ENCODE results near the gene SKAP1.

The SKAP1 gene

DNA sequence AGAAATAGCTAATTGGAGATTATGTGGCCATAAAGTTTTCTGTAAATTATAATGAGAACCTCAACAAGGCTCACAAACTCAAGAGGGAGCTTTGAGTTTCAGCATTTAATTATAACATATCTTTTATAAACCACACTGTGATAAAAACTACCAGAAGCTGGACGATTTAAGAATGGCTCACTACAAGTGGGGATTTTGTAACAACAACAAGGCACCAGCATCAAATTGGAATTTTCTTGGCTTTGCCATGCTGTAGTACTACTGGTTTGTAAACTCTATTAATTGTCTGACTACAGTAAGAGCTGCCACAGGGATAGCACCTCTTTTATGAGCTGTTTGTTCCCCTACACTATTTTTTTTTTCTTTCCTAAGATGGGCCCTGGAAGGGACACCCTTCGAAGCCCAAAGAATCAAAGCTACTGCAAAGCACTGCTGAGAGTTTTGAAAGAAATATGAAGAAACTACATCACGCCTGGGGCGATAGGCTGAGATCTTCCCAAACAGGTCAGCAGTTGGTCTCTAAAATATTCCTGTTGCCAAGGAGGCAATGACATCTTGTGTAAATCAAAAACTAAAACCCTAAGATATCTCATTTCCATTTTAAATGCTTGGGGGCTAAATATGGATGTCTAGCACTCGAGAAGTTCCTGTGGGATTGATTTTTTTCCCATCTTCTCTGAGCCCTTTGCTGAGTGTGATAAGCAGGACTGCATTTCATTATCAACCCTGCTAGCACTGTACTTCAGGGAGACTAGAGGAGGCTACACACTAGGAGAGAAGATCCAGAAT, 40.9 kb downstream of the SKAP1 start:
- TF ChIP-seq, protein P1, sequence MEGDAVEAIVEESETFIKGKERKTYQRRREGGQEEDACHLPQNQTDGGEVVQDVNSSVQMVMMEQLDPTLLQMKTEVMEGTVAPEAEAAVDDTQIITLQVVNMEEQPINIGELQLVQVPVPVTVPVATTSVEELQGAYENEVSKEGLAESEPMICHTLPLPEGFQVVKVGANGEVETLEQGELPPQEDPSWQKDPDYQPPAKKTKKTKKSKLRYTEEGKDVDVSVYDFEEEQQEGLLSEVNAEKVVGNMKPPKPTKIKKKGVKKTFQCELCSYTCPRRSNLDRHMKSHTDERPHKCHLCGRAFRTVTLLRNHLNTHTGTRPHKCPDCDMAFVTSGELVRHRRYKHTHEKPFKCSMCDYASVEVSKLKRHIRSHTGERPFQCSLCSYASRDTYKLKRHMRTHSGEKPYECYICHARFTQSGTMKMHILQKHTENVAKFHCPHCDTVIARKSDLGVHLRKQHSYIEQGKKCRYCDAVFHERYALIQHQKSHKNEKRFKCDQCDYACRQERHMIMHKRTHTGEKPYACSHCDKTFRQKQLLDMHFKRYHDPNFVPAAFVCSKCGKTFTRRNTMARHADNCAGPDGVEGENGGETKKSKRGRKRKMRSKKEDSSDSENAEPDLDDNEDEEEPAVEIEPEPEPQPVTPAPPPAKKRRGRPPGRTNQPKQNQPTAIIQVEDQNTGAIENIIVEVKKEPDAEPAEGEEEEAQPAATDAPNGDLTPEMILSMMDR (IDR thresholded peaks at IDR 0.05): no peak
- no peak for TF ChIP-seq ZFX (IDR thresholded peaks at IDR 0.05; ENCODE audit: borderline replicate concordance)
- H3K27ac ChIP-seq: no peak overlapping the region

DNA sequence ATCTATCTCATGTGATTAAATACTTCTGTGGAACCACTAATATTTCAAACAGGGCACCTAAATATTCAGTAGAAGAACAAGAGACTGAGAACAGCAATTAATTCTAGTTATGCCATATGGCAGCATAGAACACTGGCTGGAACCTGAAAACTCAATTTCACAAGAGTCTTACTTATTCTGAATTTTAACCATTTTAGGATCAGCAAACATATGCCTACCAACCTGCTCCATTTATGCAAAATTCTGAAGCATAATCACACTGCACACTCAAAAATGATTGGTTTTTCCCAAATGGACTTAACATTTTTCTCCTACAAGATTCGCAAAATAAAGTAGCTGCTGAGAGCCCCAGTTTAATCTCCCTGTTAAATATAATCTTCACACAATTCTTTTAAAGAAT, 43.2 kb downstream of the SKAP1 start:
- no peak overlapping the region for H3K27ac ChIP-seq

DNA sequence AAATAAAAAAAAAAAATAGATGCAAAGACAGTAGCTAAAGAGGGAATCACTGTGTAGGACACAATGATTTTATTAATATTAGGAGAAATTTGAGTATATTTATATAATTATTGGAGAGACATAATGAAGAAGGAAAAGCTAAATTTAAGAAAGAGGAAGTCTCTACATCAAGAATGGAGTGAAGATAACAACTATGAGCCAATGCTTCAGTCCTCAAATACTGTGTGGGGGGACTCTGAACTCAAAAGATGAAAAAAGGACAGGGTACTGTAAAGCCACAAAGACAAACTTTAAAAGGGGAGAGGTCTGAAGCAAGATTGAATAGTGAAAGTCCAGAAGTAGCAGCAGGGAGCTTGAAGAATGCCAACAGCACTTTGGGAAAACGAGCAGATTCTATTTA, 44.7 kb downstream of the SKAP1 start:
- TF ChIP-seq ZFX (IDR thresholded peaks at IDR 0.05; ENCODE audit: borderline replicate concordance): no peak
- TF ChIP-seq, protein P1 (IDR thresholded peaks at IDR 0.05): no peak
- no peak overlapping the region for H3K27ac ChIP-seq

More for the DNA sequence above, 43.2 kb downstream of the SKAP1 start:
- TF ChIP-seq, protein P1 (IDR thresholded peaks at IDR 0.05): no peak
- no peak for TF ChIP-seq ZFX (IDR thresholded peaks at IDR 0.05; ENCODE audit: borderline replicate concordance)

DNA sequence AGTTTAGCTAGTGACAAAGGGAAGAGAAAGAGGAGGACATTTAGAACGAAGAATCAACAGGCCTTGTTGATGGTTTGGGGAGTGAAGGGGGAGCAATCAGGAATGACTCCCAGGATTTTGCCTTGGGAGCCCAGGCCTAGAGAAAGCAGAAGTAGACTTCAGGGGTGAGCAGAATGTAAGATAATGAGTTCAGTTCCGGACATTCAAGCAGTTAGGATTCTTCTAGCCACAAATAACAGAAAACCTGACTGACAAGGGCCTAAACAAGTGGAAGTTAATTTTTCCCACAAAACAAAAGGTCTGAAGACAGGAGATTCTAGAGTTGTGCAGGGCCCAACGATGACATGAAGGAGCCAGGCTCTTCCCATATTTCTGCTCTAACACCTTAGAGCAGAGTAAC, 45.9 kb downstream of the SKAP1 start:
- H3K27ac ChIP-seq: no peak overlapping the region
- TF ChIP-seq ZFX (IDR thresholded peaks at IDR 0.05; ENCODE audit: borderline replicate concordance): no peak
- TF ChIP-seq, protein P1 (IDR thresholded peaks at IDR 0.05): no peak

DNA sequence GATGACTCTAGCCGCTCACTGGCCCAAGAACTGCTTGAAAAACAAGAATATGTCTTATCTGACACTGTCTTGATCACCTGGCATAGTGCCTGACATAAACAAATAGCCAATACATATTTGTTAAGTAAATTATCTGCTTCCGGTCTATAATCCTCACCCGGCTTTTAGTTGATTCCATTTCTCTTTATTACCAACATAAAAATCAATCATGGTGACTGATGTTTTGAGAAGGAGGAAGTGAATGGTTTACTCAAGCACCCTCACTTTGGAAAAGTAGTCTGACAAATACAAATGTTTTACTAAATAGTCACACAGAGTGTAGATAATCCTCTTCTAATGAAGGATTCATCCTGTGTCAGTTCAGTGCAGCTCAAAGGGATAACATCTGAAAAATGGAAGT, 47.0 kb downstream of the SKAP1 start:
- TF ChIP-seq ZFX (IDR thresholded peaks at IDR 0.05; ENCODE audit: borderline replicate concordance): no peak
- TF ChIP-seq, protein P1 (IDR thresholded peaks at IDR 0.05): no peak
- no peak overlapping the region for H3K27ac ChIP-seq

DNA sequence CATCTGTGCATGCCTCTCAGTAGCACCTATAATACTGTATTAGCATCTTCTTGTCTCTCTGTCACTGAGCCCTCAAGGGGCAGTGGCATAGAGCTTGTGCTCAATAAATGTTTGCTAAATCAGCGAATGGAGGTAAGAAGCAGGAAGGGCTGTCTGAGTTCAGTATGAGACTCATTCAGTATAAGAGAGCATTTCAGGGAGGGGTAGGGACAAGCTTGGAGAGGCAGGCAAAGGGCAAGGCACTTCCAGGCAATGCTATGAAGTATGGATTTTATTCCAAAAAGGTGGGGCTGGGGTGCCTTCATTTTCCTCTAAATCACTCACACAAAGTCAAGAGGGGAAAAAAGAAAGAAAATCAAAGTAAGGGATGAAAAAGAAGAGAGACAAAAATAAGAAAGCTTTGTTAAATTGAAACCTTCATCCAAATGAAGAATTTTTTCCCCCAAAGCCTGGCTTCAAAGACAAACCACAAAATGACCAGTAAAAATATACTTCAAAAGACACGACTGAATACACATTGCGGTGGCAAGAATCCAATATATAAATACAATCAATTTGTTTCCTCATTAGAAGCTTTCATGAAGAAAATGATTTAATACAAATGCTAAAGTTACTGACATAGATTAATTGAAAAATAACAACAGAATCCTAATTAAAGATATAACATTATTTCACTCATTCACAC, 51.2 kb downstream of the SKAP1 start:
- H3K27ac ChIP-seq: no peak overlapping the region
- TF ChIP-seq ZFX (IDR thresholded peaks at IDR 0.05; ENCODE audit: borderline replicate concordance): no peak
- TF ChIP-seq, protein P1 (IDR thresholded peaks at IDR 0.05): no peak

DNA sequence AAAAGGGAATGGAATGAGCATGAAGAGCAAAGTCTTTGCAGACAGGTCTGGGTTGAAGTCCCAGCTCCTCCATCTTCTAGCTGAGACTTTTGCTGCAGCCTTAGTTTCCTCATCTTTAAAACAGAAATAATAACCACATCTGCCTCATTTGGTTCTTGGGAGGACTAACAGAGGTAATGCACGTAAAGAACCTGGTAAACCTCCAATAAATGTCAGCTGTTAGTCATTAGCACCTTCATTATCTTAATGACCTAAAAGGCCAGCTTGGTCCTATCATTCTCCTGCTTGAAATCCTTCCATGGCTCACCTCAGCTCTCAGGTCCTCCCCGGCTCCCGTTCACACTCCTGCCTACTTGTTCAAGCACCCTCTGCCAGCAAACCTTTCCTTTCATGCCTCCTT, 51.8 kb downstream of the SKAP1 start:
- no peak for TF ChIP-seq ZFX (IDR thresholded peaks at IDR 0.05; ENCODE audit: borderline replicate concordance)
- TF ChIP-seq, protein P1 (IDR thresholded peaks at IDR 0.05): no peak
- H3K27ac ChIP-seq: no peak overlapping the region
